HAP-1 (cell line): Measurements from ENCODE around the gene GORASP1.
A peak's percentile ranks its signal among the peaks of the same experiment; 100 is the strongest.
"Not testable (repeated sequence)": the region's sequence is repeated elsewhere in the genome, so short reads cannot be mapped to it uniquely, and the experiment has no call there.

Experiments used
- DNase-seq, 2 experiments: peaks; one replicate each; pipeline ENCODE4 v3.0.0-alpha.2; 2016 to 2020; ENCODE audit warnings: low spot score in 2 of 2
- H3K27me3 ChIP-seq: fragments of 250-450 bp; sonication (Bioruptor Pico); 2 replicates; pipeline ENCODE4 v1.5.1; 2020; ENCODE audit warnings: low read depth, mild to moderate bottlenecking, moderate library complexity
- H3K36me3 ChIP-seq: fragments of 250-450 bp; sonication (Bioruptor Pico); replicated peaks from 2 replicates; pipeline ENCODE4 v1.5.1; 2020; ENCODE audit warnings: mild to moderate bottlenecking
- H3K4me1 ChIP-seq: fragments of 250-450 bp; sonication (Bioruptor Pico); 2 replicates; pipeline ENCODE4 v1.5.1; 2020; ENCODE audit warnings: mild to moderate bottlenecking
- H3K4me3 ChIP-seq: fragments of 250-450 bp; sonication (Bioruptor Pico); 2 replicates; pipeline ENCODE4 v1.5.1; 2020; ENCODE audit warnings: mild to moderate bottlenecking, moderate library complexity
- H3K9me3 ChIP-seq: fragments of 250-450 bp; sonication (Bioruptor Pico); 2 replicates; pipeline ENCODE4 v1.5.1; 2020; ENCODE audit warnings: mild to moderate bottlenecking, moderate library complexity
- in situ Hi-C: fragments of 300-500 bp; cut with MboI; formaldehyde crosslinking; loops from 3 replicates; pipeline ENCODE4 v1.14.3; 2020; ENCODE audit warnings: low sequenced_read_pairs, inconsistent platforms, mixed read lengths

The GORASP1 gene

GRCh38 chr3:39079530-39079929, 27.9 kb downstream of the GORASP1 start:
- Histone ChIP-seq H3K36me3 (peaks cover 13% of the 10 kb centered on the region), H3K27me3 (no peaks in the 10 kb centered on the region), H3K9me3 (no peaks in the 10 kb centered on the region), H3K4me1 (no peaks in the 10 kb centered on the region; the same call in 1 of the 2 replicates), H3K4me3 (no peak overlapping the region)
- DNase-seq: no peak
- in situ Hi-C loops: no loop called here

GRCh38 chr3:39075910-39076309, 31.5 kb downstream of the GORASP1 start:
- in situ Hi-C loops: no loop called here
- no peaks in the 10 kb centered on the region; the same call in 1 of the 2 replicates for H3K4me1 ChIP-seq
- peaks cover 13% of the 10 kb centered on the region for H3K36me3 ChIP-seq

GRCh38 chr3:39068556-39068955, 38.9 kb downstream of the GORASP1 start:
- in situ Hi-C loops: no loop called here

More at GRCh38 chr3:39075910-39076309, 31.5 kb downstream of the GORASP1 start:
- no peak overlapping the region for H3K4me3 ChIP-seq
- DNase-seq: no peak
- no peaks in the 10 kb centered on the region for H3K9me3 ChIP-seq
- H3K27me3 ChIP-seq: no peaks in the 10 kb centered on the region

GRCh38 chr3:39067286-39067685, 40.1 kb downstream of the GORASP1 start:
- in situ Hi-C loops: no loop called here
- Histone ChIP-seq H3K4me3 (no peak overlapping the region), H3K36me3 (no peaks in the 10 kb centered on the region; the same call in none of the 2 replicates), H3K4me1 (no peaks in the 10 kb centered on the region), H3K9me3 (no peaks in the 10 kb centered on the region), H3K27me3 (no peaks in the 10 kb centered on the region)
- DNase-seq: no peak

More at GRCh38 chr3:39068556-39068955, 38.9 kb downstream of the GORASP1 start:
- H3K27me3 ChIP-seq: no peaks in the 10 kb centered on the region
- no peaks in the 10 kb centered on the region for H3K4me1 ChIP-seq
- no peak for DNase-seq
- H3K36me3 ChIP-seq: no peaks in the 10 kb centered on the region; the same call in none of the 2 replicates
- H3K4me3 ChIP-seq: no peak overlapping the region
- H3K9me3 ChIP-seq: no peaks in the 10 kb centered on the region

- H3K36me3 ChIP-seq: no peaks in the 10 kb centered on the region; the same call in none of the 2 replicates
- no peak overlapping the region for H3K4me3 ChIP-seq
- peak; percentile 31 to 36 for DNase-seq
- in situ Hi-C loops: no loop called here
- H3K9me3 ChIP-seq: no peaks in the 10 kb centered on the region
- no peaks in the 10 kb centered on the region for H3K27me3 ChIP-seq
- no peaks in the 10 kb centered on the region for H3K4me1 ChIP-seq
Observed at GRCh38 chr3:39065197-39065596, 42.2 kb downstream of the GORASP1 start.

- in situ Hi-C loops: no loop called here
Observed at GRCh38 chr3:39064646-39065045, 42.8 kb downstream of the GORASP1 start.

GRCh38 chr3:39063143-39063542, 44.3 kb downstream of the GORASP1 start:
- in situ Hi-C loops: no loop called here
- H3K9me3 ChIP-seq: no peaks in the 10 kb centered on the region
- no peaks in the 10 kb centered on the region for H3K27me3 ChIP-seq
- H3K4me3 ChIP-seq: no peak overlapping the region
- H3K4me1 ChIP-seq: no peaks in the 10 kb centered on the region
- DNase-seq: no peak
- H3K36me3 ChIP-seq: no peaks in the 10 kb centered on the region; the same call in 1 of the 2 replicates

More at GRCh38 chr3:39064646-39065045, 42.8 kb downstream of the GORASP1 start:
- Histone ChIP-seq H3K4me1 (no peaks in the 10 kb centered on the region), H3K36me3 (no peaks in the 10 kb centered on the region; the same call in 1 of the 2 replicates), H3K4me3 (no peak overlapping the region), H3K9me3 (no peaks in the 10 kb centered on the region), H3K27me3 (no peaks in the 10 kb centered on the region)
- DNase-seq: no peak

GRCh38 chr3:39062180-39062579, 45.2 kb downstream of the GORASP1 start:
- H3K4me3 ChIP-seq: no peak overlapping the region
- H3K9me3 ChIP-seq: no peaks in the 10 kb centered on the region
- in situ Hi-C loops: no loop called here
- no peaks in the 10 kb centered on the region for H3K27me3 ChIP-seq
- no peaks in the 10 kb centered on the region; the same call in 1 of the 2 replicates for H3K36me3 ChIP-seq
- H3K4me1 ChIP-seq: no peaks in the 10 kb centered on the region
- DNase-seq: no peak

GRCh38 chr3:39061228-39061627, 46.2 kb downstream of the GORASP1 start:
- H3K9me3 ChIP-seq, H3K27me3 ChIP-seq, in situ Hi-C loops, H3K4me3 ChIP-seq, H3K4me1 ChIP-seq, DNase-seq, H3K36me3 ChIP-seq: not testable (repeated sequence)

GRCh38 chr3:39056151-39056550, 51.3 kb downstream of the GORASP1 start:
- in situ Hi-C loops: no loop called here
- H3K9me3 ChIP-seq: no peaks in the 10 kb centered on the region
- H3K4me1 ChIP-seq: peaks cover 7% of the 10 kb centered on the region

GRCh38 chr3:39053696-39054095, 53.7 kb downstream of the GORASP1 start:
- Histone ChIP-seq H3K4me1 (peaks cover 7% of the 10 kb centered on the region), H3K36me3 (no peaks in the 10 kb centered on the region), H3K27me3 (no peaks in the 10 kb centered on the region), H3K9me3 (no peaks in the 10 kb centered on the region), H3K4me3 (no peak overlapping the region)
- DNase-seq: no peak
- in situ Hi-C loops: no loop called here

More at GRCh38 chr3:39056151-39056550, 51.3 kb downstream of the GORASP1 start:
- Histone ChIP-seq H3K4me3 (no peak overlapping the region), H3K27me3 (no peaks in the 10 kb centered on the region), H3K36me3 (no peaks in the 10 kb centered on the region)
- DNase-seq: no peak

GRCh38 chr3:39052583-39052982, 54.8 kb downstream of the GORASP1 start:
- peaks cover 7% of the 10 kb centered on the region for H3K4me1 ChIP-seq
- in situ Hi-C loops: no loop called here
- H3K4me3 ChIP-seq: peak overlapping the region; percentile 70
- no peak for DNase-seq
- 0 out of 2 replicates have a peak, but pooled peaks cover 3% of the 10 kb centered on the region for H3K27me3 ChIP-seq
- H3K9me3 ChIP-seq: no peaks in the 10 kb centered on the region
- no peaks in the 10 kb centered on the region for H3K36me3 ChIP-seq

GRCh38 chr3:39051649-39052561, 55.5 kb downstream of the GORASP1 start, which contains the start of the genes SCN11A and WDR48:
Gene SCN11A (minus strand): TSS chr3:39051944. CDS start chr3:38950362, 101,582 bp downstream.
Gene WDR48 (plus strand): TSS chr3:39052016. CDS start chr3:39052026, 10 bp downstream.
- peak within 1 kb of the TSS; percentile 70 for H3K4me3 ChIP-seq
- H3K36me3 ChIP-seq: no peaks in the 10 kb centered on the region
- DNase-seq: peak; percentile 91 to 94
- in situ Hi-C loops: no loop called here
- H3K4me1 ChIP-seq: peaks cover 7% of the 10 kb centered on the region
- H3K27me3 ChIP-seq: 0 out of 2 replicates have a peak, but pooled peaks cover 3% of the 10 kb centered on the region
- H3K9me3 ChIP-seq: no peaks in the 10 kb centered on the region

GRCh38 chr3:39050029-39050428, 57.4 kb downstream of the GORASP1 start:
- no peak for DNase-seq
- in situ Hi-C loops: no loop called here

More at GRCh38 chr3:39050029-39050428, 57.4 kb downstream of the GORASP1 start:
- no peaks in the 10 kb centered on the region for H3K9me3 ChIP-seq
- H3K36me3 ChIP-seq: no peaks in the 10 kb centered on the region
- peaks cover 7% of the 10 kb centered on the region; the same call in 1 of the 2 replicates for H3K27me3 ChIP-seq
- peaks cover 7% of the 10 kb centered on the region for H3K4me1 ChIP-seq
- H3K4me3 ChIP-seq: no peak overlapping the region
